NB4 (cell line): ENCODE data around the gene VPS37B.

ENCODE experiments used
- CTCF ChIP-seq: IDR thresholded peaks from one replicate; pipeline ENCODE4 v1.5.1; 2012; ENCODE audit warnings: low read depth, low read length
- POLR2A ChIP-seq: IDR thresholded peaks from 2 replicates; pipeline ENCODE4 v1.6.1; 2011; ENCODE audit warnings: mild to moderate bottlenecking; ENCODE audit not compliant: insufficient read length; ENCODE audit errors: extremely low read depth

GRCh38 chr12:122937622-122938091, 41.7 kb upstream of the VPS37B start:
- TF ChIP-seq POLR2A (no peak), CTCF (no peak)
